VCaP (cell line): ENCODE results near the gene DNAH17.

Experiments used
- H3K27ac ChIP-seq: fragments of 450-650 bp; 2 replicates; pipeline ENCODE4 v1.5.1; 2017
- TF ChIP-seq, protein P1 (sequence below): fragments of 450-650 bp; conservative IDR thresholded peaks from 2 replicates; pipeline ENCODE4 v1.5.1; 2017; ENCODE audit warnings: mild to moderate bottlenecking, moderate library complexity

Gene DNAH17

DNA sequence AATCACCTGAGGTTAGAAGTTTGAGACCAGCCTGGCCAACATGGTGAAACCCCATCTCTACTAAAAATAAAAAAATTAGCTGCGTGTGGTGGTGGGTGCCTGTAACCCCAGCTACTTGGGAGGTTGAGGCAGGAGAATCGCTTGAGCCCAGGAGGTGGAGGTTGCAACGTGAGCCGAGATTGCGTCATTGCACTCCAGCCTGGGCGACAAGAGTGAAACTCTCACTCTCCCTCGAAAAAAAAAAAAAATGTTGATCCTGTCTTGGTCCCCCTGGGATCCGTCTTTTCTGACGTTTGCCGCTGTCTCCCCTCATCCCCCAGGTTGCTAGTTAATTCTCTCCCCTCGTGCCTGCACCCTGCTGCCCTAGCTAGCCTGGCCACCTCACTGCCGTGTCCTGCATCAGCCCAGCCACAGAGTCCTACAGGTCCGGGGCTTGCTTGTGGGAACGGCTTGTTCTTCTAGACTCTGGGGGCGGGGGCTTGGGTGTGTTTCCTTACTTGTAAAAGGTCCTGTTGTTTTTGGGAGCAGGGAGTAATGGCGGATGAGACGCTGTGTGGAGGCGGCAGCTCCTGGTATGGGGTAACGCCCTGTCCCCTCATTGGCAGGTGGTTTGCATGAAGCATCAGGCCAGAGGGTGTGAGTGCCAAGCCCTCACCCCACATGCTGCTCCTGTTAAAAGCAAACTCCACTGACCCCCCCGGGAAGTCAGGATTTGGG lies 154.2 kb downstream of the DNAH17 start:
- no peak overlapping the region for H3K27ac ChIP-seq
- TF ChIP-seq, protein P1, sequence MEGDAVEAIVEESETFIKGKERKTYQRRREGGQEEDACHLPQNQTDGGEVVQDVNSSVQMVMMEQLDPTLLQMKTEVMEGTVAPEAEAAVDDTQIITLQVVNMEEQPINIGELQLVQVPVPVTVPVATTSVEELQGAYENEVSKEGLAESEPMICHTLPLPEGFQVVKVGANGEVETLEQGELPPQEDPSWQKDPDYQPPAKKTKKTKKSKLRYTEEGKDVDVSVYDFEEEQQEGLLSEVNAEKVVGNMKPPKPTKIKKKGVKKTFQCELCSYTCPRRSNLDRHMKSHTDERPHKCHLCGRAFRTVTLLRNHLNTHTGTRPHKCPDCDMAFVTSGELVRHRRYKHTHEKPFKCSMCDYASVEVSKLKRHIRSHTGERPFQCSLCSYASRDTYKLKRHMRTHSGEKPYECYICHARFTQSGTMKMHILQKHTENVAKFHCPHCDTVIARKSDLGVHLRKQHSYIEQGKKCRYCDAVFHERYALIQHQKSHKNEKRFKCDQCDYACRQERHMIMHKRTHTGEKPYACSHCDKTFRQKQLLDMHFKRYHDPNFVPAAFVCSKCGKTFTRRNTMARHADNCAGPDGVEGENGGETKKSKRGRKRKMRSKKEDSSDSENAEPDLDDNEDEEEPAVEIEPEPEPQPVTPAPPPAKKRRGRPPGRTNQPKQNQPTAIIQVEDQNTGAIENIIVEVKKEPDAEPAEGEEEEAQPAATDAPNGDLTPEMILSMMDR, result no peak

DNA sequence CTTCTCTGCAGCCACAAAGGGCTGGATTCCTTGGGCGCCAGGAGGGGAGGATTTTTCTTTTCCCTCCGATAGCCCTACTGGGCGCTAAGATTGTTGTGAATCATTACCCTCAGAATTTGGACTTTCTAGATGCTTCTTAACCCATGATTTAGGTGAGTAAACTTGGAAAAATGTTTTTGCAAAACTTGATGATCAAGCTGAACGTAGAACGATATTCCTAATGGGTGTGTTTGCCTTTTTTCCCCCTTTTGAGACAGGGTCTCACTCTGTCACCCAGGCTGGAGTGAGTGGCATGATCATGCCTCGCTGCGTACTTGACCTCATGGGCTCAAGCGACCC lies 155.0 kb downstream of the DNAH17 start:
- TF ChIP-seq, protein P1, result no peak; the same call in none of the 2 replicates
- no peak overlapping the region for H3K27ac ChIP-seq

DNA sequence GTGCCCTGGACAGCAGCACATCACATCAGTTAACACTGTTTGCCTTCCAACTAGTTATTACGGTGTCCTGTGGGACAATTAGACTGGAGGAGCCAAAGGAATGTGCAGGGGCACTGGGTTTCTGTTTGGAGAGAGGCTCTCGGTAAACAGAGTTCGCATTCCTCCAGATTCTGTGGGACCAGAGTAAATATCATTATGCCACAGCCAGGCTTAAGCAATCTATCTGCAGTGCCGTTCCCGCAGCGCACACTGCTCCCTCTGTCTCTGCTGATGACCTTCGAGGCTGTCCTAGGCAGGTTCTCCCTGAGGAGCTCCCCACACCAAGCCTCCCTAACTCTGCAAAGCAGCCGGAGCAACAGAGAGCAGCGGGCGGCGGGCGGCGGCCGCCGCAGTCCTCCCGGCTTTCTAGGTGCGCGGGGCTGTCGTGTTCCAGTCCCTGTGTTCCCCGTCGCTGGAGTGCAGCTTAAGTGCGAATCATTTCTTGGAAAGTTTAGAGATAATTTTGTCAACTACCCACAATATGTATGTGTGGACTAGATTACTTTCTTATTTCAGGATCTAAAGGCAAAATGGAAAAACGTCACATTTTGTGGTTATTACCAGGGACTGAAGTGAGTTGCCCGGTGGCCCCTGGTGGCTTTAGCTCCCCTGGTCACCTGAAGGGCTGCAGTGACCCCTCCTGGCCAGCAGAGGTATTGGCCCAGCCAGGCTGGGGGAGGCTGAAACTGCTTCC lies 155.5 kb downstream of the DNAH17 start:
- TF ChIP-seq, protein P1, result peak; percentile 99

DNA sequence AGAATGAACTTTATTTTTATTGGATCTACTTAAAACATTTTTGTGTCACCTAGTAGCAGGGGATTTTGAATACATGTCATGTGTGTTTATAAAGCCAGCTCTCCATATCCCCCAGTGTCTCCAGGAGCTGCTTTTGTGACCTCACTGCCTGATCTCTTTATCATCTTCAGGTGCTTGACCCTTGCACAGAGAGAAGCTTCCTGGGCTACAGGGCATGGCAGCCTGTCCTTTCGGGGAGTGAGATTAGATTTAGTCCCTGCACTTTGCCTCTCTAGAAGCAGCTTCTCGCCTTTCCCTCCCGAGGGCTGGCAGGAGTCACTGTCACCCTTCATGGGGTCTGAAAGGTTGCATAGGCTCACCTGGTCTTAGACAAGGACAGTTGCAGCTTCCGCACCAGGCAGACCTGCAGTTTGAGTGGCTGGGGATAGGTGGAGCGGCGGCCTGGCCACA lies 156.1 kb downstream of the DNAH17 start:
- TF ChIP-seq, protein P1, result no peak
- H3K27ac ChIP-seq, result peak overlapping the region; percentile 36; the same call in 1 of the 2 replicates

More for the DNA sequence above, 155.5 kb downstream of the DNAH17 start:
- peak overlapping the region; percentile 36; the same call in 1 of the 2 replicates for H3K27ac ChIP-seq

DNA sequence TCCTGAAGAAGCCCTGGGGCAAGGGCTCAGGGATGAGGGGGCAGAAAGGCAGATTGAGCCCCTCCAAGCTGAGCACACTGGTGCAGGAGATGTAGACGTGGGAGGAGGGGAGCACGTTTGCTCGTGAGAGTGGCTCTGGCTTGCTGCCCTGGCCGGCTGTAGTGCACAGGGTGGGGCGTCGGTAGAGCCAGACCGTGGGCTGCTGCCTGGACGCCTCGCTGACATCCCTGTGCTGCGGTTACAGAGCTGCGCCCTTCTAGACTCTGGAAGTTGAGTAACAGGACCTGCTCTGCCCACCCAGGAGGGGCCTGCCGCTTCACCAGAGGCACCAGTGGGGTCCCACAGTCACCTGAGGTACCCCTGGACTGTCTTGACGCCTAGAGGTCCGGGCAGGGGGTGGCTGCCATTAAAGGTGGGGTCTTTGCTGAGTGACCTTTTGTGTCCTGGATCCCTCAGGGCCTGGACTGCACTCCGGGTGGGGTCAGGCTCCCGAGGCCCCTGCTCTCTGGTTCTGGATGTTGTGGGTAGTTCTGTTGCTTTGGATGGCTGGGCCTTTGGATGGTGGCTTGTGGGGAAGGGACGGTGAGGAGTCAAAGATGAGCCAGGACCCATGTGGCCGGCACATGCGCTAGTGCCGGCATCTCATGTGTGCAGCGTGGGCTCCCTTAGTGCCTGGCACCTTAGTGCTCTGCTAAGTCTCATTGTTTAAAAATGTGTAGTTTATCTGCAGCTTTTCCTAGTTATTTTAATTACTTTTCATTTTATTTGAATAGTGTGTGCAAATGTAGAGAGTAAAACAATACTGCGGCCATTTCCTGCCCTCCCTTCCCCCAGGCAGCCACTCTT lies 157.0 kb downstream of the DNAH17 start:
- TF ChIP-seq, protein P1, result no peak
- H3K27ac ChIP-seq, result no peak overlapping the region; the same call in 1 of the 2 replicates

DNA sequence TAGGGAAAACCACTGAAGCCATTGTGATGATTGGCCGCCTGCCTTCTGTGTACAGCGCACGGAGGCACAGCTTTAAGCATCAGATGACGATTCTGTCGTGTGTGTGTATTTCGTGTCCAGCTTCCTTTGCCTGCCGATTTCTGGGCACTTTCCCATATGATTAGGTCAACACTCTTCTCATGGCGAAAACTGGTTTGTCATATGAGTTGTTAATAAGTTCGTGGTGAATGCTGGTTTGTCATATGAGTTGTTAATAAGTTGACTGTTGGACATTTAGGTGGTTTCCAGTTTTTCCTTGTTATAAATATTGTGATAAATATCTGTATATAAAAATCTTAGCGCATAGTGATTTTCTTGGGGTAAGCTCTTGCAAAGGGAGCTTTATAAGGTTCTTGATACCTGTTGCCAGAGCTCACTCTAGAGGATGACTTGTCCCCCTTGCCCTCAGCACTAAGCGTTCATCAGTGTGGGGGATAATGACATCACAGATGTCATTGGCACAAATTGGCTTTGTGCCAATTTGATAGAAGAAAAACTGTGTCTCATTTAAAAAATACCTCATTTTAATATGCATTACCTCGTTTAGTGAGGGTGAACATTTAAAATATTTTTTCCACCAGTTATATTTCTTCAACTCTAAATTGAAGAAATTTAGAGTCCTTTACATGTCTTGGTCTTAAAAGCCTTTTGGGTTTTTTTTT lies 158.7 kb downstream of the DNAH17 start:
- TF ChIP-seq, protein P1, result no peak
- H3K27ac ChIP-seq, result no peak overlapping the region
